GM20000 (cell line): ENCODE results near the gene ITPKB.

Experiments used
- DNase-seq: peaks from one replicate; pipeline ENCODE4 v3.0.0; 2012; ENCODE audit warnings: low spot score
- TF ChIP-seq, protein P1 (sequence below): IDR thresholded peaks from 2 replicates; pipeline ENCODE4 v1.5.1; 2012; ENCODE audit warnings: mild to moderate bottlenecking, control low read depth; ENCODE audit errors: extremely low read depth, missing control alignments

The ITPKB gene

DNA sequence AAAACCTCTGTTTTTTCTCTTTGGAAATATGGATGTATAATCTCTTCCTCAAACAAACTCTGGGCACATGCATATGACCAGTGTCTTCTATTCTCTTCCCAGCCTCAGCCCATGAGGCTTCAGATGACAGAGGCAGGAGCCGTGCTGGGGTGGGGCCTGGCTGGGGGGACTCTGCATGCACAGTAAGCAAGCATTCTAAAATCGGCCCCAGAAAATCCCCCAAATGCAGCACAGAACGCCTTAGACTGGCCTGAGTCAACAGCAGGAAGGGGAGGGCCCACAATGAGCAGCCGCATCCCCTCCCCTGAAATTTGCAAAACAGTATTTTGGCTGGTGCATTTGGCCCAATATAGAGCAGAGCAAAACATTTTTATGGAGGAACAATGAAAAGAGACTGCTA lies 47.8 kb downstream of the ITPKB start:
- DNase-seq = peak; percentile 62
- TF ChIP-seq, protein P1, sequence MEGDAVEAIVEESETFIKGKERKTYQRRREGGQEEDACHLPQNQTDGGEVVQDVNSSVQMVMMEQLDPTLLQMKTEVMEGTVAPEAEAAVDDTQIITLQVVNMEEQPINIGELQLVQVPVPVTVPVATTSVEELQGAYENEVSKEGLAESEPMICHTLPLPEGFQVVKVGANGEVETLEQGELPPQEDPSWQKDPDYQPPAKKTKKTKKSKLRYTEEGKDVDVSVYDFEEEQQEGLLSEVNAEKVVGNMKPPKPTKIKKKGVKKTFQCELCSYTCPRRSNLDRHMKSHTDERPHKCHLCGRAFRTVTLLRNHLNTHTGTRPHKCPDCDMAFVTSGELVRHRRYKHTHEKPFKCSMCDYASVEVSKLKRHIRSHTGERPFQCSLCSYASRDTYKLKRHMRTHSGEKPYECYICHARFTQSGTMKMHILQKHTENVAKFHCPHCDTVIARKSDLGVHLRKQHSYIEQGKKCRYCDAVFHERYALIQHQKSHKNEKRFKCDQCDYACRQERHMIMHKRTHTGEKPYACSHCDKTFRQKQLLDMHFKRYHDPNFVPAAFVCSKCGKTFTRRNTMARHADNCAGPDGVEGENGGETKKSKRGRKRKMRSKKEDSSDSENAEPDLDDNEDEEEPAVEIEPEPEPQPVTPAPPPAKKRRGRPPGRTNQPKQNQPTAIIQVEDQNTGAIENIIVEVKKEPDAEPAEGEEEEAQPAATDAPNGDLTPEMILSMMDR = no peak

DNA sequence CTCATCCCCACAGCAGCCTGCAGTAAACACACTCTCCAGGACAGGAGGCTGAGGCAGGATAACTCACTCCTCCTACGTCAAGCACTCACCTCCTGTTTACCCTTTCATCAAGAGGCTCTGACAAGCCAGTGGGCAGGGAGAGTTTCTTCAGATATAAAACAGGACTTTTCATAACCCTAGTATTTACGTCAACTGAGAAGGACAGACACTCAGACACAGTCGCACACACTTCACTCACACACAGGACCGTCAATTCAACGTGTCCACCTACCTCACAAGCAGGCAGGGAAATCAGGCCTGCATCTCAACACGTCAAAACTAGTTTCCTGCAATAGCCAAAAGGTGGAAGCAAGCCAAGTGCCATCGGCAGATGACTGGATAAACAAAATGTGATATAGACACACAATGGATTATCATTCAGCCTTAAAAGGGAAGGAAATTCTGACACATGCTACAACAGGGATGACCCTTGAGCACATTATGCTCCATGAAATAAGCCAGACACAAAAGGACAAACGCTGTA lies 48.6 kb downstream of the ITPKB start:
- TF ChIP-seq, protein P1 = no peak
- DNase-seq = no peak

DNA sequence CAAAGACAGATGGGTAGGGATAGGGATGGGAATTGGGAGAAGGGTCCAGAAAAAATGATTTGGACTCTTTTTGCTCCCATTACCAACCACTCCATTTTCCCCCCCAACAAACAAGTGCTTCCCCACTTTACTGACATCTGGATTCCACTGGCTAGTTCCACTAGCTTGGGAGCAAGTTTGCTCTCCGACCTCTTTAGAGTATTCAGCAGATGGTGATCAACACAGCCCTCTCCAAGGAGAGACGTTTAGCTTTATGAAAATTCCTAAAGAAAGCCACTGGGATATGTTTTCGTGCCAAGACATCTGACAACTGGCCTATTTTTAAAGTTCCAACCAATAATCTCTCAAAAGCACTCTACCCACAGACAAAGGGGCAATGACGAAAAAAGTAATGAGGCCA lies 50.3 kb downstream of the ITPKB start:
- TF ChIP-seq, protein P1 = no peak

DNA sequence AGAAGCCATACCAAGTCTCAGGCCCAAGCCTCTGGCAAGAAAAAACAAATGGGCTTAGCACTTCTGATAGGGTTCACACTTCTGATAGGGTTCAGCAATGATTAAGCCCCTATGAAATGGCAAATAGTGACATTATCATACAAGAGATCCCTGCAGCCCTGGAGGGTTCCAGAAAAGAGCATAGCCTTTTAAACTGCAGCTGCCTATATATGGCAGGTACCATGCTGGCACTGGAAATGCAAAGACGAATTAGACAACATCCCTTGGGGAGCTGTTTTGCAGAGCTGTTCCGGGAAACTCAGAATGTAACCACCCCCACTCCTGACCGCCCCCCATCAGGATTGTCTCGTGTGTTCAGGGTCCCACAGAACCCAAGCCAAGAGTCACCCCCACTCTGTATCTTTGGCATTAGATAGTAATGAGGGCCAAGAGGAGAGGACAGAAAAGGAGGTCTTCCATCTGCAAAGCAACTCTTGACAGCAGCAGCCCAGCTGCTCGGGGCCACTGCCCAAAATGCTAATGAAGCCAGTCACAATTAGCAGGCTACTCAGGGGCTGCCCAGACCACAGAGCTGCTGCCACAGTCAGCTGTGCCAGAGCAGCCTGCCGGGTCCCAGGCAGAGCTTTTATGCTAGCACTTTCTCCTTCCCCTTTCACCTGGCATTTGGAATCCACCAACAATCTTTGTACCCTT lies 50.9 kb downstream of the ITPKB start:
- no peak for DNase-seq
- TF ChIP-seq, protein P1 = no peak

More for the DNA sequence above, 50.3 kb downstream of the ITPKB start:
- DNase-seq = no peak

DNA sequence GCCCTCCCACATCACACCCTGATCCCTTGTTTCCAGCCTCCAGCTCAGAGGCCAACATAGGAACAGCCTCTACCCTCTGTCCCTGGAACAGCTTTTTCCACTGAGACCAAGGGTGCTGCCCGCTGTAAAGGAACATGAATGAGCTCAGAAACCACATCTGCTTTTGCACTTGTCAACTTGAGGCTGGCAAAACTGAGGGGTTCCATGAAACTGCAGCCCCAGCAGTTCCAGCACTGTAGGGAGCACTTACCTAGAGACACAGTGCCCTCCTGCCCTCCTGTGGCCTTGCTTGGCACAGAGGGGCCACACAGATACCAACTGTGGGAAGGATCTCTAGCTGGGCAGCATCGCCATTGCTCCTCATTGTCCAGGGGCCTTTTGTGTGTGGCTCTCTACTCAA lies 51.7 kb downstream of the ITPKB start:
- DNase-seq = no peak

DNA sequence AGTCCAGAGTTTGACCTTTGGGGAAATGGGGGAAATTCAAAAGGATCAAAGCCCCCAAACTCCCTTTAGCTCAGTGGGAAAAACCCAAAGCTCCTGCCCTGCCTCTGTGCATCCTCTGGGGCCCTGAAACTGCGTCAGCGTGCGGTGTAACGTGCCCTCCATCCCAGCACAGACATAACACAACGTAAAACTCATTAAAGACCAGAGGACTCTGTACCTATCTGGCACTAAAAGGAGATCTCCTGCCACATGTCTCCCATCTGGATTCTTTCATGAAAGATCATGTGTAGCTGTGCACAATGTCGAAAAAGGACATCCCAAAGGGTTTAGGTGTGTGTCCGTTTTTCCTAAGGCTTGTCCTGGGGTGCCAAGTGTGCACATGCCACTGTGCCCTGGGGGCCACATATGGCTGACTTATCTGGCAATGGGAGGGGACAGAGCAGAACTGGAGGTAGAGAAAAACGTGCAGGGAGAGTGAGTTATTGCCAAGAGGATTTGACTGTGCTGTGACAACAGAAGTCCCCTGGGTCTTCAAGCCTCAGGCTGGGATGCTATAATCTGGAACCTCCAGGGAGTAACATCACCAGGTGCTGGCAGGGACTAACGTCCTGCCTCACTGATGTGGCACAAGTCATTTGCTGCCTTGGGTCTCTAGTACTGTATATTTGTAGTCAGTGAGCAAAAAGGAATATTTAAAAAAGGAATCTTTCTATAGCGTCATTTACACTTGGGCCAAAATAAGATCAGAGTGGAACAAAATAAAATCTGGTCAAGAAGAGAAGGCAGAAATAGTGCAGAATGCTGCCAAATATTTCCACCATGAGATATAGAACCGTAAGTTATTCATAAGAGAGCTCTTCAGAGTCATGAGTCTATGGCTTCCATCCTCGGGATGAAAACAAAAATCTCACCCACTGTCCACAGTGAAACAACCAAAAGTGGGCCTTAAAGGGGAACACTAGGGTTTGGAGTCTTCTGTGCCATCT lies 52.3 kb downstream of the ITPKB start:
- TF ChIP-seq, protein P1 = no peak
- DNase-seq = no peak

More for the DNA sequence above, 51.7 kb downstream of the ITPKB start:
- TF ChIP-seq, protein P1 = no peak
